Keratinocyte (primary cell): ENCODE measurements around the gene ANKFN1. TPM values are rescaled to one million over a fixed set of nuclear protein-coding genes. Genes with fewer than 3 reads are reported as not detected.

Experiments
- DNase-seq: peaks from one replicate; pipeline ENCODE4 v3.0.0-alpha.2; 2011; ENCODE audit warnings: low read depth, missing footprints, low spot score
- FAIRE-seq: peaks from 2 replicates; lab custom pipeline; 2011; peaks lifted over from hg19 to GRCh38; lab: Jason Lieb, UNC
- H2AFZ ChIP-seq: 2 replicates; pipeline ENCODE4 v1.6.0; 2012; ENCODE audit warnings: low read length, control low read depth, inconsistent platforms; ENCODE audit not compliant: control insufficient read depth
- H3K27ac ChIP-seq: 2 replicates; pipeline ENCODE4 v1.5.1; 2011; ENCODE audit warnings: low read length; ENCODE audit not compliant: control insufficient read depth, insufficient read depth
- H3K27me3 ChIP-seq: 3 replicates; pipeline ENCODE4 v1.6.0; 2011; ENCODE audit warnings: low read length; ENCODE audit not compliant: control insufficient read depth, insufficient read depth; ENCODE audit errors: extremely low read depth
- H3K36me3 ChIP-seq, 2 experiments: 2 replicates in 1 of 2; 3 replicates in 1 of 2; pipeline ENCODE4 v1.5.1; 2011; ENCODE audit warnings: low read length in 2 of 2, mild to moderate bottlenecking in 1 of 2; ENCODE audit not compliant: control insufficient read depth in 2 of 2, insufficient read depth in 2 of 2; ENCODE audit errors: extremely low read depth in 1 of 2
- H3K4me1 ChIP-seq: 3 replicates; pipeline ENCODE4 v1.5.1; 2011; ENCODE audit warnings: low read length; ENCODE audit not compliant: control insufficient read depth, insufficient read depth; ENCODE audit errors: extremely low read depth
- H3K4me2 ChIP-seq: 3 replicates; pipeline ENCODE4 v1.6.0; 2011; ENCODE audit warnings: low read depth, low read length; ENCODE audit not compliant: control insufficient read depth, insufficient read depth; ENCODE audit errors: extremely low read depth
- H3K4me3 ChIP-seq, 3 experiments: fragments of 200-600 bp in 1 of 3; sonication (generic) in 1 of 3; 2 replicates in 2 of 3; 3 replicates in 1 of 3; pipeline ENCODE4 v1.5.1; 2011 to 2016; ENCODE audit warnings: low read length in 3 of 3, mild to moderate bottlenecking in 3 of 3, control low read depth in 2 of 3, inconsistent platforms in 1 of 3, low read depth in 1 of 3, mixed read lengths in 1 of 3, mixed run types in 1 of 3, moderate library complexity in 1 of 3; ENCODE audit not compliant: control insufficient read depth in 2 of 3, insufficient read depth in 2 of 3; ENCODE audit errors: extremely low read depth in 1 of 3
- H3K79me2 ChIP-seq: 2 replicates; pipeline ENCODE4 v1.6.0; 2012; ENCODE audit warnings: low read length; ENCODE audit not compliant: control insufficient read depth, insufficient read depth
- H3K9ac ChIP-seq: 3 replicates; pipeline ENCODE4 v1.6.0; 2011; ENCODE audit warnings: low read length; ENCODE audit not compliant: control insufficient read depth, insufficient read depth; ENCODE audit errors: extremely low read depth
- H3K9me1 ChIP-seq: 3 replicates; pipeline ENCODE4 v1.6.0; 2011; ENCODE audit warnings: low read length; ENCODE audit not compliant: control insufficient read depth, insufficient read depth; ENCODE audit errors: extremely low read depth
- H3K9me3 ChIP-seq: 2 replicates; pipeline ENCODE4 v1.5.1; 2012; ENCODE audit warnings: low read depth, low read length; ENCODE audit not compliant: control insufficient read depth
- H4K20me1 ChIP-seq: 3 replicates; pipeline ENCODE4 v1.6.0; 2011; ENCODE audit warnings: low read length; ENCODE audit not compliant: control insufficient read depth, insufficient read depth; ENCODE audit errors: extremely low read depth
- EZH2 ChIP-seq: IDR thresholded peaks from one replicate; pipeline ENCODE4 v1.6.1; 2012; ENCODE audit warnings: inconsistent platforms, mild to moderate bottlenecking, low read length, moderate library complexity
- dilution Hi-C: fragments of 300-500 bp; cut with MboI; formaldehyde crosslinking; loops from one replicate; pipeline ENCODE4 v1.7.0; 2020; ENCODE audit warnings: low sequenced_read_pairs; ENCODE audit not compliant: extremely low pct_ligation_motif_present
- polyA plus RNA-seq, 5 experiments: library from polyadenylated mRNA; depleted of rRNA in 3 of 5; stranded (reverse) in 3 of 5; stranded (forward) in 1 of 5; unstranded in 1 of 5; fragments of >200 nt; gene quantifications; 1 replicate in 1 of 5; 2 replicates in 3 of 5; 3 replicates in 1 of 5; pipeline versions ENCODE4 v1.2.1 to v1.2.3, GENCODE V29; 2011 to 2012; ENCODE audit warnings: missing spikeins in 2 of 5, low read depth in 1 of 5, low replicate concordance in 1 of 5
- TF ChIP-seq, protein P1 (sequence below), 3 experiments: IDR thresholded peaks in 1 of 3; conservative IDR thresholded peaks in 1 of 3; optimal IDR thresholded peaks in 1 of 3; 2 replicates in 2 of 3; 3 replicates in 1 of 3; pipeline versions ENCODE3 to v1.5.1; 2011; ENCODE audit warnings: low read length in 3 of 3, mild to moderate bottlenecking in 3 of 3, moderate library complexity in 2 of 3, control low read depth in 1 of 3, inconsistent platforms in 1 of 3; ENCODE audit not compliant: insufficient read depth in 2 of 3; ENCODE audit errors: extremely low read depth in 1 of 3

ANKFN1 gene
- polyA plus RNA-seq, 1 donor (not counting 4 experiments of a cell fraction or from before 2014, with no cell fraction given), result 0.12 TPM

DNA sequence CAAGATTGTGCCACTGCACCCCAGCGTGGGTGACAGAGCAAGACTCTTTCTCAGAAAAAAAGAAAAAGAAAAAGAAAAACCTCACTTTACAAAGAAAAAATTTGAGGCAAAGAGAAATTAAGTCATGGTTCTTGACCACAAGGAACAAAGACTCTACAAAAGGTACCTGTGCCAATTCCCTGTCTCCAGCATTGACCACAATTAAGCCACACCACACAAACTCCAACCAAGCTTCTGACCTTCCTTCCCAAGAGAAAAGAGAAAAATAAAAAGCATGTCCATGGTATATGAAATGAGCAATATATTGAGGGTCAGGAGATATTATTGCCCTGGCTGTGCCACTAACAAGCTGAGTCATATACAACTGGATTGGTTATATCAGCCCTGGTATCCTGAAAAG lies 293.9 kb downstream of the ANKFN1 start:
- dilution Hi-C loops, result no loop called here
- H3K36me3 ChIP-seq, result no peaks in the 10 kb centered on the region
- DNase-seq, result no peak

DNA sequence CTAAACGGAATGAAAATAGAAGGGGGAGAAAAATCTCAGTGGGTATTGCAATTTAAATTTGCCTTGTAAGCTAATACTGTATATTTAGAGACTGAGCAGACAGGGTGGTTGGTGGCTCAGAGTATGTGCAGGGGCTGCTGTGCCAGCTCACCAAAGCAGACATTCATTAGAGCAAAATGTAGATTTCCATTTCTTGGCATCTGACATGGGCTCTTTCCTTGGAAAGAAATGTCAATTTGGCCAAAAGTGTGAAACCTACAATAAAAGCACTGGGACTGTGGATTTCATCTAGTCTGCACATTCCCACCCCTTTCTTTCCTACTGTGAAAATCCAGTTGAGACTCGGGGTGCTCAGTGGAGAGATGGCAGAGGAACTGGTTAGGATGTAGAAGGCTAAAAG lies 295.1 kb downstream of the ANKFN1 start:
- Histone ChIP-seq H3K9ac (no peak overlapping the region), H3K9me3 (no peaks in the 10 kb centered on the region), H3K36me3 (no peaks in the 10 kb centered on the region), H3K79me2 (no peaks in the 10 kb centered on the region), H3K4me1 (no peaks in the 10 kb centered on the region), H4K20me1 (no peaks in the 10 kb centered on the region), H3K9me1 (no peaks in the 10 kb centered on the region), H3K27me3 (no peaks in the 10 kb centered on the region), H3K4me3 (no peak overlapping the region), H2AFZ (no peak overlapping the region), H3K4me2 (no peak overlapping the region), H3K27ac (no peak overlapping the region)
- FAIRE-seq (no peak), DNase-seq (no peak)
- TF ChIP-seq EZH2, result no peak
- TF ChIP-seq, protein P1, sequence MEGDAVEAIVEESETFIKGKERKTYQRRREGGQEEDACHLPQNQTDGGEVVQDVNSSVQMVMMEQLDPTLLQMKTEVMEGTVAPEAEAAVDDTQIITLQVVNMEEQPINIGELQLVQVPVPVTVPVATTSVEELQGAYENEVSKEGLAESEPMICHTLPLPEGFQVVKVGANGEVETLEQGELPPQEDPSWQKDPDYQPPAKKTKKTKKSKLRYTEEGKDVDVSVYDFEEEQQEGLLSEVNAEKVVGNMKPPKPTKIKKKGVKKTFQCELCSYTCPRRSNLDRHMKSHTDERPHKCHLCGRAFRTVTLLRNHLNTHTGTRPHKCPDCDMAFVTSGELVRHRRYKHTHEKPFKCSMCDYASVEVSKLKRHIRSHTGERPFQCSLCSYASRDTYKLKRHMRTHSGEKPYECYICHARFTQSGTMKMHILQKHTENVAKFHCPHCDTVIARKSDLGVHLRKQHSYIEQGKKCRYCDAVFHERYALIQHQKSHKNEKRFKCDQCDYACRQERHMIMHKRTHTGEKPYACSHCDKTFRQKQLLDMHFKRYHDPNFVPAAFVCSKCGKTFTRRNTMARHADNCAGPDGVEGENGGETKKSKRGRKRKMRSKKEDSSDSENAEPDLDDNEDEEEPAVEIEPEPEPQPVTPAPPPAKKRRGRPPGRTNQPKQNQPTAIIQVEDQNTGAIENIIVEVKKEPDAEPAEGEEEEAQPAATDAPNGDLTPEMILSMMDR (optimal IDR thresholded peaks at IDR 0.05 in 1 of 3, IDR thresholded peaks at IDR 0.05 in 1 of 3, conservative IDR thresholded peaks at IDR 0.05 in 1 of 3; ENCODE audit: extremely low read depth in 1 of 3, insufficient read depth in 2 of 3, low read length in 3 of 3), result no peak
- dilution Hi-C loops, result no loop called here

More for the DNA sequence above, 293.9 kb downstream of the ANKFN1 start:
- Histone ChIP-seq H4K20me1 (no peaks in the 10 kb centered on the region), H2AFZ (no peak overlapping the region), H3K79me2 (no peaks in the 10 kb centered on the region), H3K9me3 (no peaks in the 10 kb centered on the region), H3K4me3 (no peak overlapping the region), H3K27ac (no peak overlapping the region), H3K9me1 (no peaks in the 10 kb centered on the region), H3K27me3 (no peaks in the 10 kb centered on the region), H3K9ac (no peak overlapping the region), H3K4me1 (no peaks in the 10 kb centered on the region), H3K4me2 (no peak overlapping the region)
- no peak for FAIRE-seq
- TF ChIP-seq, protein P1 (optimal IDR thresholded peaks at IDR 0.05 in 1 of 3, IDR thresholded peaks at IDR 0.05 in 1 of 3, conservative IDR thresholded peaks at IDR 0.05 in 1 of 3; ENCODE audit: extremely low read depth in 1 of 3, insufficient read depth in 2 of 3, low read length in 3 of 3), result no peak
- no peak for TF ChIP-seq EZH2
